IMR-90 (cell line): ENCODE results near the gene RELCH. TPM values are rescaled to one million over a fixed set of nuclear protein-coding genes. Genes with fewer than 3 reads are reported as not detected.

Source experiments
- ATAC-seq: fragments of 200-7000 bp; cut with Tn5 transposase; 2 replicates; pipeline ENCODE4 v1.9.1; 2020; ENCODE audit warnings: low read depth, mild to moderate bottlenecking, moderate library complexity
- BruUV-seq: library from RNA; stranded (reverse); fragments of 400-500 nt; replicated peaks from 2 replicates; lab custom pipeline; 2021; lab: Mats Ljungman, UMichigan
- CTCF ChIA-PET: fragments of 300-600 bp; formaldehyde crosslinking; extraction: SDS; loops from one replicate; lab custom pipeline; 2021; ENCODE audit warnings: antibody characterized with exemption; lab: Yijun Ruan, JAX
- POLR2A ChIA-PET: fragments of 300-600 bp; sonication (Branson Sonifier 250); formaldehyde crosslinking; loops from one replicate; lab custom pipeline; 2022; ENCODE audit warnings: antibody characterized with exemption; ENCODE audit not compliant: unreplicated experiment; lab: Charles Lee
- DNase-seq: peaks from one replicate; pipeline ENCODE4 v3.0.0; 2013
- H2AFZ ChIP-seq: replicated peaks from 2 replicates; pipeline ENCODE3; 2013; ENCODE audit warnings: low read length, mild to moderate bottlenecking; ENCODE audit not compliant: poor library complexity
- H2AK5ac ChIP-seq: 2 replicates; pipeline ENCODE4 v1.6.1; 2013; ENCODE audit warnings: low read depth, low read length, inconsistent platforms
- H2AK9ac ChIP-seq: replicated peaks from 2 replicates; pipeline ENCODE3; 2013; ENCODE audit warnings: mild to moderate bottlenecking, low read depth, low read length, moderate library complexity; ENCODE audit not compliant: poor library complexity
- H2BK120ac ChIP-seq: 2 replicates; pipeline ENCODE4 v1.6.1; 2013; ENCODE audit warnings: low read depth, low read length, inconsistent platforms
- H2BK15ac ChIP-seq: 3 replicates; pipeline ENCODE4 v1.6.1; 2013; ENCODE audit warnings: low read depth, low read length, inconsistent platforms
- H2BK20ac ChIP-seq: 2 replicates; pipeline ENCODE4 v1.6.1; 2013; ENCODE audit warnings: low read depth, mild to moderate bottlenecking, inconsistent platforms, low read length, moderate library complexity
- H2BK5ac ChIP-seq: 2 replicates; pipeline ENCODE4 v1.6.1; 2013; ENCODE audit warnings: mild to moderate bottlenecking, low read depth, low read length, inconsistent platforms; ENCODE audit not compliant: poor library complexity, severe bottlenecking
- H3K14ac ChIP-seq: replicated peaks from 2 replicates; pipeline ENCODE4 v1.6.1; 2013; ENCODE audit warnings: low read depth, low read length, inconsistent platforms
- H3K18ac ChIP-seq: 2 replicates; pipeline ENCODE4 v1.6.1; 2013; ENCODE audit warnings: low read depth, low read length, control low read depth
- H3K23ac ChIP-seq: 2 replicates; pipeline ENCODE4 v1.6.1; 2013; ENCODE audit warnings: low read depth, low read length, inconsistent platforms
- H3K27ac ChIP-seq: 2 replicates; pipeline ENCODE4 v1.5.1; 2013; ENCODE audit warnings: mild to moderate bottlenecking, control low read depth, low read length; ENCODE audit not compliant: insufficient read depth
- H3K27me3 ChIP-seq: 2 replicates; pipeline ENCODE4 v1.6.1; 2013; ENCODE audit warnings: low read length; ENCODE audit not compliant: control insufficient read depth, insufficient read depth
- H3K36me3 ChIP-seq: 2 replicates; pipeline ENCODE4 v1.6.1; 2013; ENCODE audit warnings: low read length, mixed read lengths; ENCODE audit not compliant: control insufficient read depth, insufficient read depth
- H3K4ac ChIP-seq: 2 replicates; pipeline ENCODE4 v1.6.1; 2013; ENCODE audit warnings: low read depth, low read length, inconsistent platforms
- H3K4me1 ChIP-seq: 2 replicates; pipeline ENCODE4 v1.6.1; 2013; ENCODE audit warnings: low read length, mixed read lengths; ENCODE audit not compliant: control insufficient read depth, insufficient read depth
- H3K4me2 ChIP-seq: 2 replicates; pipeline ENCODE4 v1.6.1; 2013; ENCODE audit warnings: low read depth, mild to moderate bottlenecking, control low read depth, low read length, moderate library complexity
- H3K4me3 ChIP-seq: 2 replicates; pipeline ENCODE4 v1.5.1; 2013; ENCODE audit warnings: low read depth, mild to moderate bottlenecking, control low read depth, low read length, moderate library complexity; ENCODE audit not compliant: insufficient read depth
- H3K56ac ChIP-seq: 2 replicates; pipeline ENCODE4 v1.6.1; 2013; ENCODE audit warnings: low read length, inconsistent platforms; ENCODE audit not compliant: insufficient read depth; ENCODE audit errors: extremely low read depth
- H3K79me1 ChIP-seq, 2 experiments: 2 replicates each; pipeline ENCODE4 v1.6.1; 2013; ENCODE audit warnings: low read length in 2 of 2, inconsistent platforms in 1 of 2, low read depth in 1 of 2
- H3K9ac ChIP-seq: 2 replicates; pipeline ENCODE4 v1.6.1; 2013; ENCODE audit warnings: low read depth, low read length, control low read depth
- H3K9me1 ChIP-seq: 2 replicates; pipeline ENCODE4 v1.6.1; 2013; ENCODE audit warnings: low read length, inconsistent platforms; ENCODE audit not compliant: insufficient read depth
- H3K9me3 ChIP-seq: 2 replicates; pipeline ENCODE4 v1.6.1; 2013; ENCODE audit warnings: low read length; ENCODE audit not compliant: control insufficient read depth, insufficient read depth
- H4K20me1 ChIP-seq: 2 replicates; pipeline ENCODE4 v1.6.1; 2013; ENCODE audit warnings: low read length, inconsistent platforms; ENCODE audit not compliant: insufficient read depth
- H4K5ac ChIP-seq: 2 replicates; pipeline ENCODE4 v1.6.1; 2013; ENCODE audit warnings: mild to moderate bottlenecking, low read depth, low read length, control low read depth
- H4K8ac ChIP-seq, 2 experiments: 2 replicates each; pipeline ENCODE4 v1.6.1; 2013; ENCODE audit warnings: low read depth in 2 of 2, low read length in 2 of 2, control low read depth in 1 of 2, inconsistent platforms in 1 of 2
- H4K91ac ChIP-seq: 2 replicates; pipeline ENCODE4 v1.6.1; 2013; ENCODE audit warnings: low read depth, low read length, inconsistent platforms; ENCODE audit not compliant: insufficient read depth
- MXI1 ChIP-seq: IDR thresholded peaks from 2 replicates; pipeline ENCODE4 v1.6.1; 2012; ENCODE audit warnings: low read depth, mild to moderate bottlenecking, low read length, moderate library complexity, borderline replicate concordance
- POLR2A ChIP-seq: IDR thresholded peaks from 2 replicates; pipeline ENCODE4 v1.6.1; 2012; ENCODE audit warnings: mild to moderate bottlenecking, low read depth, low read length
- WGBS, 2 experiments: methylation state at CpG; one replicate each; pipeline versions ENCODE4 v1.1.5 to v1.1.7; 2013; ENCODE audit warnings: missing lambda C conversion rate in 2 of 2; ENCODE audit not compliant: insufficient read length in 1 of 2; ENCODE audit errors: extremely low coverage in 2 of 2; 5-methylcytosine and 5-hydroxymethylcytosine counted together
- dilution Hi-C: fragments of 300-500 bp; cut with HindIII; formaldehyde crosslinking; loops from one replicate; pipeline ENCODE4 v1.14.3; 2018; ENCODE audit warnings: low sequenced_read_pairs; ENCODE audit not compliant: unreplicated experiment
- in situ Hi-C: fragments of 300-500 bp; cut with MboI; formaldehyde crosslinking; loops from 3 replicates; pipeline ENCODE4 v1.14.3; 2019; ENCODE audit warnings: low sequenced_read_pairs, inconsistent platforms, mixed read lengths
- intact Hi-C: fragments of 100-400 bp; cut with micrococcal nuclease; formaldehyde crosslinking; loops from 2 replicates; pipeline ENCODE4 v1.10.0; 2022
- polyA plus RNA-seq, 3 experiments: library from polyadenylated mRNA; depleted of rRNA; stranded (reverse); fragments of >200 nt; gene quantifications; 2 replicates each; pipeline ENCODE4 v1.2.3, GENCODE V29; 2012; ENCODE audit warnings: low replicate concordance in 1 of 3
- total RNA-seq: library from RNA; depleted of rRNA; stranded (reverse); fragments of >200 nt; gene quantifications from 2 replicates; pipeline ENCODE4 v1.2.3, GENCODE V29; 2012

The RELCH gene
- total and polyA plus RNA-seq, 2 of the 4 experiments (the other 2 are of a cell fraction): 14.4 to 52.5 TPM

- H3K4me2 ChIP-seq: peak overlapping the region; percentile 97
- intact Hi-C loops: loop anchor here (10.0 kb wide), 3 partner anchors 338 to 798 kb away; partner anchors contain the start of genes PHLPP1 and ZCCHC2
- no peak overlapping the region for H2BK20ac ChIP-seq
- in situ Hi-C loops: loop anchor here (5.0 to 25.0 kb wide), 4 partner anchors 61 to 801 kb away; partner anchors contain the start of gene PHLPP1
- dilution Hi-C loops: no loop called here
- H3K9ac ChIP-seq: peak overlapping the region; percentile 68
- BruUV-seq: no TSS peak
- peak; percentile 12 for ATAC-seq
- ChIA-PET POLR2A (no interaction called here), CTCF (interaction anchor here (1.1 kb wide), 1 partner anchor 11 kb away, joined by 3 read pairs; no protein-coding TSS in a partner anchor)
- no peaks in the 10 kb centered on the region for H3K9me3 ChIP-seq
- H3K14ac ChIP-seq: no peak overlapping the region; the same call in 1 of the 2 replicates
- H3K27me3 ChIP-seq: no peaks in the 10 kb centered on the region
- peak overlapping the region; percentile 26 for H4K5ac ChIP-seq
- H2AK9ac ChIP-seq: peak overlapping the region; percentile 79
- peak overlapping the region; percentile 70 for H3K23ac ChIP-seq
- H4K20me1 ChIP-seq: peaks cover 18% of the 10 kb centered on the region; the same call in 1 of the 2 replicates
- H2BK5ac ChIP-seq: no peak overlapping the region
- H3K4ac ChIP-seq: peak overlapping the region; percentile 64
- H3K4me3 ChIP-seq: peak overlapping the region; percentile 83
- H3K18ac ChIP-seq: no peak overlapping the region
- no peak overlapping the region for H2BK120ac ChIP-seq
- H3K27ac ChIP-seq: peak overlapping the region; percentile 14
- WGBS, 2 experiments: 0% methylated on average over 6 of the region's 12 CpGs; no CpG with 5 or more reads in 1 of the 2 experiments
- peak; percentile 24 for DNase-seq
- no peak overlapping the region for H2BK15ac ChIP-seq
- no peak overlapping the region for H2AK5ac ChIP-seq
- H3K4me1 ChIP-seq: peaks cover 8% of the 10 kb centered on the region; the same call in 1 of the 2 replicates
- peak overlapping the region; percentile 94 for H2AFZ ChIP-seq
- H4K8ac ChIP-seq: peak overlapping the region; percentile 70 to 83
- H4K91ac ChIP-seq: peak overlapping the region; percentile 14; the same call in 1 of the 2 replicates
- no peaks in the 10 kb centered on the region; the same call in 1 of the 2 replicates for H3K9me1 ChIP-seq
- H3K36me3 ChIP-seq: no peaks in the 10 kb centered on the region
- TF ChIP-seq MXI1 (peak; percentile 73; the same call in 1 of the 2 replicates), POLR2A (no peak)
- H3K56ac ChIP-seq: no peak overlapping the region; the same call in 1 of the 2 replicates
- peaks cover 8 to 34% of the 10 kb centered on the region in 2 experiments for H3K79me1 ChIP-seq
These were observed 619 bp upstream of the RELCH start for GRCh38 chr18:62186499-62186773.
